ENCODE measurements around the gene PHF12. TPM values are rescaled to one million over a fixed set of nuclear protein-coding genes. Genes with fewer than 3 reads are reported as not detected.

Gene PHF12
- total and polyA plus RNA-seq, 2 experiments from 2014 or later: 19.7 to 41.0 TPM

GRCh38 chr17:28953444-28954118, 2.3 kb upstream of the PHF12 start (continued):
- TF ChIP-seq ZNF462 (CRISPR knock-in tag; IDR thresholded peaks at IDR 0.05) (no peak), NANOG (IDR thresholded peaks at IDR 0.05; ENCODE audit: borderline replicate concordance) (no peak), REST (IDR thresholded peaks at IDR 0.05; ENCODE audit: unreplicated experiment) (peak; percentile 96), STAT1 (IDR thresholded peaks at IDR 0.05; ENCODE audit: unreplicated experiment) (no peak), EZH2phosphoT487 (IDR thresholded peaks at IDR 0.05; ENCODE audit: unreplicated experiment) (no peak), POLR2AphosphoS5 (IDR thresholded peaks at IDR 0.05; ENCODE audit: low read depth) (no peak), EZH2 (IDR thresholded peaks at IDR 0.05; ENCODE audit: low read depth, unreplicated experiment) (no peak), ETS1 (IDR thresholded peaks at IDR 0.05) (no peak), CREB1 (CRISPR knock-in tag; IDR thresholded peaks at IDR 0.05; ENCODE audit: low read depth) (peak; percentile 24; the same call in 1 of the 2 replicates), CTCF (conservative IDR thresholded peaks at IDR 0.05; ENCODE audit: low read depth in 2 of 2) (peak; percentile 85 to 90), ZNF114 (CRISPR knock-in tag; IDR thresholded peaks at IDR 0.05) (no peak)

Measured in GM23338 (cell line).